Measurements from ENCODE around the gene ALLC. TPM values are rescaled to one million over a fixed set of nuclear protein-coding genes. Genes with fewer than 3 reads are reported as not detected.

Gene ALLC
- total and polyA plus RNA-seq, 11 donors = not detected

GRCh38 chr2:3712424-3712823, 54.4 kb downstream of the ALLC start:
- Histone ChIP-seq H3K4me1 (peaks cover 0 to 7% (median 0%) of the 10 kb centered on the region in 12 donors), H3K36me3 (no peaks in the 10 kb centered on the region), H3K27ac (peak overlapping the region in 2 of 12 donors; percentile 39 to 52), H3K27me3 (peaks cover 0 to 15% (median 0%) of the 10 kb centered on the region in 9 donors), H3K9me3 (no peaks in the 10 kb centered on the region), H3K4me3 (no peak overlapping the region)
- intact Hi-C loops (cut with DNase I) = no loop called here
- no peak for DNase-seq
- ATAC-seq = no peak
- no peak for TF ChIP-seq POLR2A (IDR thresholded peaks at IDR 0.05)
- TF ChIP-seq, protein P1, sequence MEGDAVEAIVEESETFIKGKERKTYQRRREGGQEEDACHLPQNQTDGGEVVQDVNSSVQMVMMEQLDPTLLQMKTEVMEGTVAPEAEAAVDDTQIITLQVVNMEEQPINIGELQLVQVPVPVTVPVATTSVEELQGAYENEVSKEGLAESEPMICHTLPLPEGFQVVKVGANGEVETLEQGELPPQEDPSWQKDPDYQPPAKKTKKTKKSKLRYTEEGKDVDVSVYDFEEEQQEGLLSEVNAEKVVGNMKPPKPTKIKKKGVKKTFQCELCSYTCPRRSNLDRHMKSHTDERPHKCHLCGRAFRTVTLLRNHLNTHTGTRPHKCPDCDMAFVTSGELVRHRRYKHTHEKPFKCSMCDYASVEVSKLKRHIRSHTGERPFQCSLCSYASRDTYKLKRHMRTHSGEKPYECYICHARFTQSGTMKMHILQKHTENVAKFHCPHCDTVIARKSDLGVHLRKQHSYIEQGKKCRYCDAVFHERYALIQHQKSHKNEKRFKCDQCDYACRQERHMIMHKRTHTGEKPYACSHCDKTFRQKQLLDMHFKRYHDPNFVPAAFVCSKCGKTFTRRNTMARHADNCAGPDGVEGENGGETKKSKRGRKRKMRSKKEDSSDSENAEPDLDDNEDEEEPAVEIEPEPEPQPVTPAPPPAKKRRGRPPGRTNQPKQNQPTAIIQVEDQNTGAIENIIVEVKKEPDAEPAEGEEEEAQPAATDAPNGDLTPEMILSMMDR (IDR thresholded peaks at IDR 0.05) = no peak
- 41 to 64% (median 58%) methylated on average over 3 of the region's 3 CpGs for WGBS, 4 donors

DNA sequence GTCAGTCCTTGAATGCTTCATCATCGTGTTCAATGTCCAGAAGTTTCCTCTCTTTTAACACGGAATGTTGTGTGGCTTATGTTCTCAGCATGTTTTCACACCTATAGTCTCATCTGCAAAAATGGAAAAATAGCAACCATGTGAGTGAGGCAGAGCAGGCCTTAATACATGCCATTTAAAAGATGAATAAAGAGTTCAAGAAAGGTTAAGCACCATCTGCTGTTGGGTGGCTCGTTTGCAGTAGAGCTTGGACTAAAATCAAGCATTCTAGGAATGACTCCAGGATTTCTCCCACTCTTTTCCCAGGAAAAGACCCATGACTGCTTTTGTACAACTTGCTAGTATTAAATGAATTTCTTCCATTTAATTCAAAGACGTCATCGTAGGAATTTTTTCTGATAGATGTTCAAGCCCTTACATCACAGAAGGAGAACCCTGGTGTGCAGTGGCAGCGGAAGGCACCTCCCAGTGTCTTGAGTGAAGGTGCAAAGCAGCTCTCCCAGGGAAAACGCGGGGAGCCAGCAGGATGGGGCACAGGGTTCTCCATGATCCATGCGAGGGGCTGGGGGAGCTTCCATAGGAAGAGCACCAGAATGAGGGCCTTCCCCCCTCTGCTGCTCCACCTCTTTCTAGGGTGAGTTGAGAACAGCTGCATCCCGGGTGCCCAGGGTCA, 55.0 kb downstream of the ALLC start:
- H3K27ac ChIP-seq = peak overlapping the region in 5 of 12 donors; percentile 23 to 79 (median 53)

DNA sequence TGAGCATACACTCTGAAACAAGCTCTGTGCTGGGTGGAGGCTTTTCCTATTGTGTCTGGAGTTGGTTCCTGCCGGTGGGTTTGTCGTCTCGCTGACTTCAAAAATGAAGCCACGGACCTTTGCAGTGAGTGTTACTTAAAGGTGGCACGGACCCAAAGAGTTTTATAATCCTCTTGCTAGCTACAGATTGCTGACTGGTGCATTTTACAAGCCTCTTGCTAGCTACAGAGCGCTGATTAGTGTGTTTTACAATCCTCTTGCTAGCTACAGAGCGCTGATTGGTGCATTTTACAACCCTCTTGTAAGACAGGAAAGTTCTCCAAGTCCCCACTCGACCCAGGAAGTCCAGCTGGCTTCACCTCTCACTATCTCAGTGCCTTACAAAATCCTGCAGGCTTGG, 60.7 kb downstream of the ALLC start:
- TF ChIP-seq POLR2A (IDR thresholded peaks at IDR 0.05) = no peak
- TF ChIP-seq, protein P1 (IDR thresholded peaks at IDR 0.05) = no peak
- H3K4me3 ChIP-seq = no peak overlapping the region
- no peaks in the 10 kb centered on the region for H3K4me1 ChIP-seq
- H3K36me3 ChIP-seq = no peaks in the 10 kb centered on the region
- peaks cover 0 to 8% (median 0%) of the 10 kb centered on the region in 9 donors for H3K27me3 ChIP-seq
- intact Hi-C loops (cut with DNase I) = no loop called here
- no peak for DNase-seq
- ATAC-seq = no peak
- H3K27ac ChIP-seq = no peak overlapping the region
- 65 to 76% (median 71%) methylated on average over 8 of the region's 8 CpGs for WGBS, 4 donors
- H3K9me3 ChIP-seq = peaks cover 0 to 4% (median 0%) of the 10 kb centered on the region in 12 donors

More for the DNA sequence above, 55.0 kb downstream of the ALLC start:
- DNase-seq (no peak), ATAC-seq (peak in 2 of 4 donors; percentile 63 to 71)
- Histone ChIP-seq H3K4me1 (peaks cover 0 to 7% (median 0%) of the 10 kb centered on the region in 12 donors), H3K9me3 (no peaks in the 10 kb centered on the region), H3K27me3 (peaks cover 0 to 15% (median 0%) of the 10 kb centered on the region in 9 donors), H3K36me3 (no peaks in the 10 kb centered on the region), H3K4me3 (no peak overlapping the region)
- TF ChIP-seq, protein P1 (IDR thresholded peaks at IDR 0.05) = no peak
- 61 to 65% (median 61%) methylated on average over 10 of the region's 10 CpGs for WGBS, 4 donors
- intact Hi-C loops (cut with DNase I) = no loop called here

- WGBS, 4 donors = 72 to 88% (median 83%) methylated on average over 11 of the region's 11 CpGs
- Histone ChIP-seq H3K36me3 (no peaks in the 10 kb centered on the region), H3K9me3 (peaks cover 0 to 4% (median 0%) of the 10 kb centered on the region in 12 donors), H3K27ac (no peak overlapping the region), H3K4me3 (no peak overlapping the region), H3K4me1 (peaks cover 0 to 7% (median 4%) of the 10 kb centered on the region in 12 donors), H3K27me3 (peaks cover 0 to 33% (median 0%) of the 10 kb centered on the region in 9 donors)
- ATAC-seq (no peak), DNase-seq (no peak)
- TF ChIP-seq POLR2A (IDR thresholded peaks at IDR 0.05) = no peak
- TF ChIP-seq, protein P1 (IDR thresholded peaks at IDR 0.05) = no peak
- intact Hi-C loops (cut with DNase I) = loop anchor here in 4 of 10 donors (5.0 kb wide), 2 partner anchors 57 to 102 kb away; no protein-coding TSS in a partner anchor
Measured at GRCh38 chr2:3725002-3725401, 67.0 kb downstream of the ALLC start.
